22Rv1 (cell line): ENCODE measurements around the gene NUAK1.

Experiments
- ZFX ChIP-seq: fragments of 450-650 bp; IDR thresholded peaks from 2 replicates; pipeline ENCODE4 v1.6.1; 2017; ENCODE audit warnings: antibody characterized with exemption, borderline replicate concordance
- TF ChIP-seq, protein P1 (sequence below): fragments of 450-650 bp; IDR thresholded peaks from 2 replicates; pipeline ENCODE4 v1.5.1; 2017; ENCODE audit warnings: mild to moderate bottlenecking

GRCh38 chr12:106088811-106089485 lies 49.8 kb downstream of the NUAK1 start:
- TF ChIP-seq, protein P1, sequence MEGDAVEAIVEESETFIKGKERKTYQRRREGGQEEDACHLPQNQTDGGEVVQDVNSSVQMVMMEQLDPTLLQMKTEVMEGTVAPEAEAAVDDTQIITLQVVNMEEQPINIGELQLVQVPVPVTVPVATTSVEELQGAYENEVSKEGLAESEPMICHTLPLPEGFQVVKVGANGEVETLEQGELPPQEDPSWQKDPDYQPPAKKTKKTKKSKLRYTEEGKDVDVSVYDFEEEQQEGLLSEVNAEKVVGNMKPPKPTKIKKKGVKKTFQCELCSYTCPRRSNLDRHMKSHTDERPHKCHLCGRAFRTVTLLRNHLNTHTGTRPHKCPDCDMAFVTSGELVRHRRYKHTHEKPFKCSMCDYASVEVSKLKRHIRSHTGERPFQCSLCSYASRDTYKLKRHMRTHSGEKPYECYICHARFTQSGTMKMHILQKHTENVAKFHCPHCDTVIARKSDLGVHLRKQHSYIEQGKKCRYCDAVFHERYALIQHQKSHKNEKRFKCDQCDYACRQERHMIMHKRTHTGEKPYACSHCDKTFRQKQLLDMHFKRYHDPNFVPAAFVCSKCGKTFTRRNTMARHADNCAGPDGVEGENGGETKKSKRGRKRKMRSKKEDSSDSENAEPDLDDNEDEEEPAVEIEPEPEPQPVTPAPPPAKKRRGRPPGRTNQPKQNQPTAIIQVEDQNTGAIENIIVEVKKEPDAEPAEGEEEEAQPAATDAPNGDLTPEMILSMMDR: no peak
- no peak for TF ChIP-seq ZFX
